HuH-7.5 (cell line): ENCODE measurements around the gene KATNAL1.

ENCODE experiments used
- DNase-seq: peaks from one replicate; pipeline ENCODE4 v3.0.0; 2011; ENCODE audit warnings: low spot score

Gene KATNAL1

GRCh38 chr13:30163441-30163840 is 143.9 kb downstream of the KATNAL1 start:
- no peak for DNase-seq

GRCh38 chr13:30159446-30159839 is 147.9 kb downstream of the KATNAL1 start:
- DNase-seq: no peak

GRCh38 chr13:30158774-30159445 is 148.4 kb downstream of the KATNAL1 start:
- DNase-seq: no peak

- DNase-seq: no peak
Measured at GRCh38 chr13:30157616-30157993, 149.7 kb downstream of the KATNAL1 start.

- DNase-seq: no peak
Measured at GRCh38 chr13:30156826-30157615, 150.3 kb downstream of the KATNAL1 start.

GRCh38 chr13:30156270-30156669 is 151.1 kb downstream of the KATNAL1 start:
- no peak for DNase-seq

GRCh38 chr13:30154931-30155330 is 152.4 kb downstream of the KATNAL1 start:
- no peak for DNase-seq

- no peak for DNase-seq
Measured at GRCh38 chr13:30154531-30154930, 152.8 kb downstream of the KATNAL1 start.

- no peak for DNase-seq
Measured at GRCh38 chr13:30153545-30154426, 153.6 kb downstream of the KATNAL1 start.
